ENCODE measurements around the gene ARID4A. TPM values are rescaled to one million over a fixed set of nuclear protein-coding genes. Genes with fewer than 3 reads are reported as not detected.

ARID4A gene
- total RNA-seq, 1 experiment from 2014 or later: 31.5 TPM

GRCh38 chr14:58297762-58298476 is 436 bp upstream of the ARID4A start:
- H3K4me3 ChIP-seq (ENCODE audit: low read depth, low read length): peak overlapping the region; percentile 85
- no TSS peak for BruUV-seq (replicated peaks)
- CTCF ChIA-PET: interaction anchor here (0.5 to 1.9 kb wide), 6 partner anchors 10 to 98 kb away, joined by 3 to 12 read pairs (median 6); partner anchors contain the start of genes PSMA3 and TOMM20L
- Mint-ChIP-seq H3K4me3 (ENCODE audit: unreplicated experiment) (no peak overlapping the region), H3K36me3 (ENCODE audit: insufficient read depth, unreplicated experiment) (peaks cover 36% of the 10 kb centered on the region), H3K27me3 (ENCODE audit: insufficient read depth, unreplicated experiment) (no peaks in the 10 kb centered on the region), H3K9me3 (ENCODE audit: unreplicated experiment) (no peaks in the 10 kb centered on the region), H3K27ac (ENCODE audit: unreplicated experiment) (no peak overlapping the region), H3K4me1 (ENCODE audit: low read depth, unreplicated experiment) (no peaks in the 10 kb centered on the region)
- H3K4me1 ChIP-seq: peaks cover 7% of the 10 kb centered on the region; the same call in 1 of the 2 replicates
- intact Hi-C loops (cut with micrococcal nuclease; ENCODE audit: unreplicated experiment): loop anchor here (1.0 to 5.0 kb wide), 5 partner anchors 11 to 98 kb away; partner anchors contain the start of genes ACTR10, PSMA3 and TOMM20L
- DNase-seq: peak; percentile 98 to 99
- no peak for TF ChIP-seq CTCF (IDR thresholded peaks at IDR 0.05; ENCODE audit: insufficient read depth in 1 of 2, low read depth in 1 of 2, low read length in 1 of 2, severe bottlenecking in 1 of 2, unreplicated experiment in 1 of 2)
- POLR2A ChIA-PET: interaction anchor here (0.5 to 1.9 kb wide), 14 partner anchors 10 to 1951 kb away, joined by 3 to 27 read pairs (median 5); partner anchors contain the start of genes PSMA3 and TOMM20L
- no peaks in the 10 kb centered on the region for H3K27me3 ChIP-seq (replicated peaks; ENCODE audit: control insufficient read depth, insufficient read depth, low read length)
- H3K9me3 ChIP-seq: no peaks in the 10 kb centered on the region
- peaks cover 2% of the 10 kb centered on the region for H3K36me3 ChIP-seq (ENCODE audit: control insufficient read depth, insufficient read depth, low read length)

- peak overlapping the region; percentile 74 for H3K27ac Mint-ChIP-seq (ENCODE audit: unreplicated experiment)
- Histone ChIP-seq H3K27me3 (replicated peaks; ENCODE audit: control insufficient read depth, insufficient read depth, low read length) (no peaks in the 10 kb centered on the region), H3K4me3 (ENCODE audit: low read depth, low read length) (peak overlapping the region; percentile 85), H3K4me1 (peaks cover 7% of the 10 kb centered on the region; the same call in 1 of the 2 replicates), H3K36me3 (ENCODE audit: control insufficient read depth, insufficient read depth, low read length) (peaks cover 2% of the 10 kb centered on the region), H3K9me3 (no peaks in the 10 kb centered on the region)
- H3K4me1 Mint-ChIP-seq (ENCODE audit: low read depth, unreplicated experiment): no peaks in the 10 kb centered on the region
- no peaks in the 10 kb centered on the region for H3K27me3 Mint-ChIP-seq (ENCODE audit: insufficient read depth, unreplicated experiment)
- H3K9me3 Mint-ChIP-seq (ENCODE audit: unreplicated experiment): no peaks in the 10 kb centered on the region
- no peak for TF ChIP-seq CTCF (IDR thresholded peaks at IDR 0.05; ENCODE audit: insufficient read depth in 1 of 2, low read depth in 1 of 2, low read length in 1 of 2, severe bottlenecking in 1 of 2, unreplicated experiment in 1 of 2)
- H3K36me3 Mint-ChIP-seq (ENCODE audit: insufficient read depth, unreplicated experiment): peaks cover 26% of the 10 kb centered on the region
- intact Hi-C loops (cut with micrococcal nuclease; ENCODE audit: unreplicated experiment): loop anchor here (5.0 kb wide), 1 partner anchor 42 kb away; no protein-coding TSS in a partner anchor
- ChIA-PET CTCF (interaction anchor here (1.9 kb wide), 1 partner anchor 96 kb away, joined by 12 read pairs; the partner anchor contains the start of gene TOMM20L), POLR2A (interaction anchor here (0.6 to 0.9 kb wide), 3 partner anchors 10 to 1030 kb away, joined by 3 read pairs; no protein-coding TSS in a partner anchor)
- no peak overlapping the region for H3K4me3 Mint-ChIP-seq (ENCODE audit: unreplicated experiment)
- TSS peak; percentile 35 for BruUV-seq (replicated peaks)
- DNase-seq: peak in 1 of 2 experiments; percentile 39
Measured at GRCh38 chr14:58299401-58300330, 1.3 kb downstream of the ARID4A start.

GRCh38 chr14:58301416-58301815 is 3.1 kb downstream of the ARID4A start:
- intact Hi-C loops (cut with micrococcal nuclease; ENCODE audit: unreplicated experiment): no loop called here

More at GRCh38 chr14:58301416-58301815, 3.1 kb downstream of the ARID4A start:
- Histone ChIP-seq H3K27me3 (replicated peaks; ENCODE audit: control insufficient read depth, insufficient read depth, low read length) (no peaks in the 10 kb centered on the region), H3K36me3 (ENCODE audit: control insufficient read depth, insufficient read depth, low read length) (peaks cover 2% of the 10 kb centered on the region; the same call in 1 of the 2 replicates), H3K9me3 (no peaks in the 10 kb centered on the region), H3K4me3 (ENCODE audit: low read depth, low read length) (no peak overlapping the region), H3K4me1 (peaks cover 7% of the 10 kb centered on the region; the same call in 1 of the 2 replicates)
- Mint-ChIP-seq H3K9me3 (ENCODE audit: unreplicated experiment) (no peaks in the 10 kb centered on the region), H3K36me3 (ENCODE audit: insufficient read depth, unreplicated experiment) (peaks cover 23% of the 10 kb centered on the region), H3K4me1 (ENCODE audit: low read depth, unreplicated experiment) (no peaks in the 10 kb centered on the region), H3K4me3 (ENCODE audit: unreplicated experiment) (no peak overlapping the region), H3K27me3 (ENCODE audit: insufficient read depth, unreplicated experiment) (no peaks in the 10 kb centered on the region), H3K27ac (ENCODE audit: unreplicated experiment) (no peak overlapping the region)
- DNase-seq: no peak
- POLR2A ChIA-PET: no interaction called here
- CTCF ChIA-PET: no interaction called here
- no peak for TF ChIP-seq CTCF (IDR thresholded peaks at IDR 0.05; ENCODE audit: insufficient read depth in 1 of 2, low read depth in 1 of 2, low read length in 1 of 2, severe bottlenecking in 1 of 2, unreplicated experiment in 1 of 2)
- BruUV-seq (replicated peaks): no TSS peak

All from Caco-2 (cell line).